ENCODE results near the gene MYO15A. TPM values are rescaled to one million over a fixed set of nuclear protein-coding genes. Genes with fewer than 3 reads are reported as not detected.

Gene MYO15A
- polyA plus RNA-seq, 4 donors, result 1.9 to 5.3 (median 3.2) TPM

DNA sequence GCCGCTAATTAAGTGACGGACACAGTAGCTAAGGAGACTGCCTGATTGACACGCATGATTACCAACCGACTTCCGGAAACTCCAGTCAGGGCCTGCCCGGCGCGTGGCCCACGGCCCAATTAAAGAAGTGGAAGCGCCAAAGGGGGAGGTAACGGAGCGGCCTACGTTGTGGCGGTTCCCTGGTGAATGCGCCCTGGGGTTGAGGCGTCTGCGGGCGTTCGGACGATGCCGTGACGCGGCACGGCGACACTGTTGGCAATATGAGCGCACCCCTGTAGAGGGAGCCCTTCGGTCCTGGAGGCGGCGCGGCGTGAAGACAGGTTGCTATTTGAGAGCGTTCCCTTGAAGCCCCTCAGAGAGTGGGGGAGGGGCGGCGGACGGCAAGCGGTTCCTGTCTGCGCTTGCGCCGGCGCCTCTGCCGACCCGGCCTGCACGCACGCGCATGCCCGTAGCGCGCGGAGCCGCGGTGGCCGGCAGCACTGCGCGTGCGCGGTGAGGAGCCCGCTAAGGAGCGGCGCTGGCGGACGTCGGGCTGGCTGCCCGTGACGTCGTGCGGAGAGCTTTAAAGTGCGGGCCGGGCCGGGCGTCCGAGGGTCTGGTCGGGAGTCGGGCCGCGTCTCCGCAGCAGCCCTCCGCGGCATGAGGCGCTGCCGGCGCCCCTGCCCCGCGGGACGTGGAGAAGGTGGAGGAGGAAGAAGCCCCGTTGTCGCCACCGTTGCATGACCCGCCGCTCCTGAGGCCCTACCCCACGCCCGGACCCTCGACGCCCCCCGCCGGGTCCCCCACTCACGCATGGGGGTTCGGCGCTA is 75.0 kb downstream of the MYO15A start, which contains the start of gene ALKBH5:
ALKBH5 (plus strand) TSS at position 495 of the 809 bp plus-strand sequence. CDS start 416 bp downstream, outside the sequence.
- DNase-seq (ENCODE audit: low read depth in 4 of 4, low spot score in 2 of 4), result peak; percentile 98 to 99 (median 99)

DNA sequence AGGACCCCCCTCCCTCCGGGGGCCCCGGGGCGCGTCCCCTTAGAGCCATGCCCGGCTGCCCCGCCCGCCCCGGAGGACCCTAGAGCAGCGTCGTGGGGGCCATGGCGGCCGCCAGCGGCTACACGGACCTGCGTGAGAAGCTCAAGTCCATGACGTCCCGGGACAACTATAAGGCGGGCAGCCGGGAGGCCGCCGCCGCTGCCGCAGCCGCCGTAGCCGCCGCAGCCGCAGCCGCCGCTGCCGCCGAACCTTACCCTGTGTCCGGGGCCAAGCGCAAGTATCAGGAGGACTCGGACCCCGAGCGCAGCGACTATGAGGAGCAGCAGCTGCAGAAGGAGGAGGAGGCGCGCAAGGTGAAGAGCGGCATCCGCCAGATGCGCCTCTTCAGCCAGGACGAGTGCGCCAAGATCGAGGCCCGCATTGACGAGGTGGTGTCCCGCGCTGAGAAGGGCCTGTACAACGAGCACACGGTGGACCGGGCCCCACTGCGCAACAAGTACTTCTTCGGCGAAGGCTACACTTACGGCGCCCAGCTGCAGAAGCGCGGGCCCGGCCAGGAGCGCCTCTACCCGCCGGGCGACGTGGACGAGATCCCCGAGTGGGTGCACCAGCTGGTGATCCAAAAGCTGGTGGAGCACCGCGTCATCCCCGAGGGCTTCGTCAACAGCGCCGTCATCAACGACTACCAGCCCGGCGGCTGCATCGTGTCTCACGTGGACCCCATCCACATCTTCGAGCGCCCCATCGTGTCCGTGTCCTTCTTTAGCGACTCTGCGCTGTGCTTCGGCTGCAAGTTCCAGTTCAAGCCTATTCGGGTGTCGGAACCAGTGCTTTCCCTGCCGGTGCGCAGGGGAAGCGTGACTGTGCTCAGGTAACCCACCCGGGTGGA is 75.8 kb downstream of the MYO15A start:
- no peak for DNase-seq (ENCODE audit: low read depth in 4 of 4, low spot score in 2 of 4)

DNA sequence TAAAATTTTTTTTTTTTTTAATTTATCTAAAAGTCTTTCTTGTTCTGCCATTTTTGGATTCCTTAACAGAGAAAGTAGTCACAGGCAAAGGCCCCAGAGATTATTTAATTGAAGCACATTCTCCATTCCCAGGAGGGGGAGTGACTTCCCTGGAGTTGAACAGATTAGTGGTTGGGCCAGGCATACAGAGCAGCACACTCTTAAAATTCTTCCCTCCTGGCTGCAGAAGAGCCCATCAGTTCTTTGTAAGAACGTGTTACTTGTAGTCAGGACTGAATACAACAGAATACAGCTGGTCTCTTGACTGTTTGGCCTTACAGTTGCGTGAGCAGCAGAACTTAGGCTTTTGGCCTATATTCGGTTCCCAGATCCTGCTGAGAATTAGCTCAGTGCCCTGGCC is 76.8 kb downstream of the MYO15A start:
- DNase-seq (ENCODE audit: low read depth in 4 of 4, low spot score in 2 of 4), result no peak

DNA sequence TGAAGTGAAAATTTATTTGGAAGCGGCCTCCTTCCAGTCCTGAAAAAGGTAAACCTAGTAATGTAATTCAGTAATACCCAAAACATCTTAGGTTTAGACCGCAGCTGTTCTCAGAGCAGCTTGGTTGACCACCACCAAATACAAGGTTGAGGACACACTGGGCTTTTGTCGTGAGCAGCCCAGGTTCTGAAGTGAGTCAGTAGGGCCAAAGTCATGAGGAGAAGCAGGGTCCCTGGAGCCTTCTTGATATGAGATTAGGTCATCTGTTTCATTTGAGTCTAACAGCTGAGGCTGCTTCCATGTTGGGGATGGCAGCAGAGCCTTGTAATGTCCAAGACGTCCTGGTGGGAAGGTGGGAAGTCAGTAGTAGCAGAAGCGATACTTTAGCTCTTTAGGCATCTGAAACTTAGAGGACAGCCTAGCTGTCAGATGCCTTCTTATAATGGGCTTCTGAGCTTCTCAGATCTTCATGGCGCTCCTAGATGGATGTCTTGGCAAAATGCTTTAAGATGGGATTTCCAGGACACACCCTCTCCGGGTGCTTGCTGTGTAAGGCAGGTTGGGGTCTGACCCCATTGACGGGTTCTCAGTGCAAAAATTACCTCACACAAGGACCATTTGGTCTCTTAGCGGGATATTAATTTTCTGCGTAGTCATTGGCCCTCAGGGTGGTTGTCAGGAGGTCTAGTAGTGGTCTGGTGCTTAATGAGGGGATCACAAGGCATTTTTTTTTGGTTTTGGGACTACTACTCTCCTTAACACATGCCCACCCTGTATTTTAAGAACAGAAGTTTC is 77.5 kb downstream of the MYO15A start:
- DNase-seq (ENCODE audit: low read depth in 4 of 4, low spot score in 2 of 4), result no peak

DNA sequence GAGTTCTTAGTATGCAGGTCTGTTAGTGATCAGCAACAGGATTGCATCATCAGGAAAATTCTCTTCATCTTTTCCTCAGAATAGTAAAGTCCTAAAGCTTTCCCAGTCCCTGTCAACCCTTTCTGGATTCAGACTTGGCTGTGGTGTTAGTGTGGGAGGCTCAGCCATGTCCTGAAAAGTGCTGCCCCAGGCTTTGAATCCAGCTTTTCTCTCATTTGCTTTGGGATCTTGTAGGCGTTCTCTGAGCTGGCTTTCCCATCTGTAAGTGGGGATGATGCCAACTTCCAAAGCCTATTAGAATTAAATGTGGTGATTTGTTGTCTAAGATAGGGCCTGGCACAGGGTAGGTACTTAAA is 78.0 kb downstream of the MYO15A start:
- no peak for DNase-seq (ENCODE audit: low read depth in 4 of 4, low spot score in 2 of 4)

DNA sequence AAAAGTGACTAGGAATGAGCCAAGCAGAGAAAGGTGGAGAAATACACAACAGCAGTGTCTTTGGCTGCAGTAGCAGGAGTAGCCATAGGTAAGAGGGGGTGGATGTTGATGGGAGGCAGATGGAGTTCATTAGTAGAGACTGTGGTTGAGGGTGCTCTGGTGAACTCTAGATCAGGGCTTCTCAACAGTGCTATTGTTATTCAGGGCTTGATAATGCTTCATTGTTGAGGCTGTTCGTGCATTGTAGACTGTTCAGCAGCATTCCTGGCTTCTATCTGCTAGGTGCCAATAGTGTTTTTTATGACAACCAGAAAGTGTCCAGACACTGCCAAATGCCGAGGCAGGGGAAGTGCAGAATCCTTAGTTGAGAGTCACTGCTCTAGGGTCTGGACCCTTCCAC is 78.7 kb downstream of the MYO15A start:
- no peak for DNase-seq (ENCODE audit: low read depth in 4 of 4, low spot score in 2 of 4)

DNA sequence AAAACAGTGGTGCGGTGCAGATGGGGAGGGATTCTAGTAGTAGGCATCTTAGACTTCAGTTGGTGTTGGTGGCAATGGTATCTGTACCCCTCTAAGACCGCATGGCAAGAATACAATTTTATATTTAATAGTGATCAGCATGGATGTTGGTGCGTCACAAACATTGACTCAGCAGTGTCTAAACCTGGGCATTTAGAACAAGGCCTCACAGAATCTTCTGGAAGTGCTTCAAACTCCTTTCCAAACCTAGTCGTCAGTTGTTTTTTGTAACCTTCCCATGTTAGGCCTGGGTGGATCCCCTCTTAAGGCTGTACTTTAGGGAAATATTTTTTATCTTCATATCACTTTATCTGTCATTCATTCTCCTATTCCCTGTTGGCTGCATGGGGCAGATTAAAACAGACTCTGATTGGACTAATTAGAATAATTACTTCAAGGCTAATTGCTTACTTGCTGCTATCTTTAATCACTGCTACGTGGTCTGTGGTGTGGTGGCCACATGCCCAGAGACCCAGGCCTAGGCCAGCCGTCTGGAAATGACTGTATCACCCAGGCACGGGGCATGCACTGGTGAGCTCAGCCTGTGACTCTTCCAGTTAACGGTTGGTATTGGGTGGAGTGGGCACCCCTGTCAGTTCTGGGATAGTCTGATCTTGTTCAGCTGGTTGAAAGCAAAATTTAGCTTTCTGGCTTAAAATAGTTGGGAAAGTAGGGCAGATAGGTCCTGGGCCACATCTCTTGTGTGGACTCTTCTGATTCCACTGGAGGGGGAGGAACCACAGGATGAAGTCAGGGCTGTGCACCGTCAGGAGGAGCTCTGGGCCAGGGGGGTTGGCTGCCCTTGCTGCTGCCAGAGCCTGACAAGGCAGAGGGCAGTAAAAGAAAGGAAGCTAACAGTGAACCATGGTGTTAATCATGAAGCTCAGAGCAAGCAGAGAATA is 79.5 kb downstream of the MYO15A start:
- DNase-seq (ENCODE audit: low read depth in 4 of 4, low spot score in 2 of 4), result no peak

DNA sequence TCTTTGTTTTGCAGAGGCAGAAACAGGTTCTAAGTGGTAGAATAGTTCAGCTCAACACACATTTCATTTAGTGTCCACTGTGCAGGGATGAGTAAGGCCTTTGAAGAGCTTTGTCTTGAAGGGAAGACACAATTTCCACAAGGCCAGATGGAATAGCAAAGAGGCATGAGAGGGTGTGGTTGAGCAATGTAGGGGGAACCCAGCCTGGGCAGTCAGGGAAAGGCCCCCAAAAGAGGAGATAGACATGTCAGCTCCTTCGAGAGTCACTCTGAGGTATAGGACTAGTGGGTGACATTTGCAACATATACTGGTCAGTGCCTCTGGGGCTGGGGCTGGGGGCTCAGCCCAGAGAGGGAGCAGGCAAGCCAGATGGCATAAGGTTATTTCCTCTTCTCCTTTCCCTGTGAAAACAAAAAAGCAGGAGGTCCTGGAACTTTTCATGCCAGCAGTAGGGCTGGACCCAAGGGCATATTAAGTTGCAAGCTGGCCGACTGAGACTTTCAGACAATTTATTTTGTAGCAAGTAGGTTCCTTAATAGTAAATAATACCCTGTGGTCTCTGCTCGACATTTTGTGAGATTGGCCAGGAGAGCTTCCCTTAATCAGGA is 82.2 kb downstream of the MYO15A start:
- no peak for DNase-seq (ENCODE audit: low read depth in 4 of 4, low spot score in 2 of 4)

DNA sequence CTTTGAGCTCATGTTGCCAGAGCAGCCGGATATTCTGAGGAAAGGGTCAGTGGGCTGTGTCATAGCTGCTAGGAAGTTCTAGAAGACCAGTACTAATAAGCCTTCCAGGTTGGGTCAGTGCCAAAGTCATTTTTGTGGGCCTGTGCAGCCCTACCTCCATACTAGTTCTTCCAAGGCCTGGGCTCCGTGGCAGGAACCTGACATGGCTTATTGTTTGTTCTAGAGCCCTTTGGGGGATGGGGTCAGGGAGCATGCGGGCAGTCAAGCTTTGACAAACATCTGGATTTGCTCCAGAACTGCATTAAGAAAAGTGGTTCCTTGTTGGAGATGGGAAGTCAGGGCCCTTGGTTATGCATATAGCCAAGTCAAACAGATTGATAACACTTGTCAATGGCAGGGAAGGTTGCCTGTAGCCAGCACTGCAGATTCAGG is 82.7 kb downstream of the MYO15A start:
- DNase-seq (ENCODE audit: low read depth in 4 of 4, low spot score in 2 of 4), result no peak

DNA sequence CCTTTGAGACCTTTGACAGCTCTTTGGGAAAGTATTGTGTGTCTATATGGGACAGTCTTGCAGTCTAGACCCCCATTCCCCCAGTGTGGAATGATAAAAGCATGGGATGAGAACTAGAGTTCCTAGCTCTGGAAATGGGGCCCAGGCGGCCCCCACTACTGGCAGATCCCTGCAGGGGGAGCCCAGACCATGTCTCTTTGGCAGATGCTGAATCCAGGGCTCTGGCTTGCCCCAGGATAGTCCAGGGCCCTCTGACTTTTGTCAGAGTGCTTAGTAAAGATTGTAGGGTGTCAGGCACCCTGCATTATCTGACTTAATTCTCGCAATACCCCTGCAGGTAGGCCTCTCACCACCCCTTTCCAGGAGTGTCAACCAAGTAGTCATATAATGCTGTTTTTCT is 83.4 kb downstream of the MYO15A start:
- DNase-seq (ENCODE audit: low read depth in 4 of 4, low spot score in 2 of 4), result no peak

DNA sequence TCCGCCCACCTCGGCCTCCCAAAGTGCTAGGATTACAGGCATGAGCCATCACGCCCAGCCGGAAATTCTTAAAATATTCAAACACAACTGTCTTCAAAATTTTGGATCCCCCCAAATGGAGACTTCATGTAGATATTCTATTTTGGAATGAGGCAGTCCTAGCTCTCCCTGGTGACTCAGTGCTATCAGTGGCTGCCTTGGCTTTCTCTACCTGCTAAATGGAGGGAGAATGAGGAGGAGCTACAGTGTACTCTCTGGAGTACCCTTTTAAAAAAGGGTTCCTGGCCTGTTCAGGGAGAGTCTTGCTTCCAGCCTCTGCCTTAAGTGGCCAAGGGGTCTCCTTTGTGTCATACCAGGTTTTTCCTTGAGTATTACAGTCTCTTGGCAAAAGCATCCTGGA is 85.8 kb downstream of the MYO15A start:
- no peak for DNase-seq (ENCODE audit: low read depth in 4 of 4, low spot score in 2 of 4)

DNA sequence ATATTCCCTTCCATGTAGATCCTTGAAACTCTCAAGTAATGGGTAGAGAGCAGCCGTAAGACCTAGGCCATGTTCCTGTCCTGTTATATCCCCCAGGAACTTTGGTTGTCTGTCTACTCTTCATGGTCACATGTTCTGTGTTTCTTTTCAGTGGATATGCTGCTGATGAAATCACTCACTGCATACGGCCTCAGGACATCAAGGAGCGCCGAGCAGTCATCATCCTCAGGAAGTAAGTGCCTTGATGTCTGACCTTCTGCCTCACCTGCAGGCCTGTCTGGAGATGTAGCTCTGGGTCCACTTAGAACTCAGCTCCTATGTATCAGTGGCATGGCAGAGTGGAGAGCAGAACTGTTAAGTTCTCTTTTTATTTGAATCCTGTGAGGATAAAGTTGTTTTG is 86.2 kb downstream of the MYO15A start:
- DNase-seq (ENCODE audit: low read depth in 4 of 4, low spot score in 2 of 4), result no peak

DNA sequence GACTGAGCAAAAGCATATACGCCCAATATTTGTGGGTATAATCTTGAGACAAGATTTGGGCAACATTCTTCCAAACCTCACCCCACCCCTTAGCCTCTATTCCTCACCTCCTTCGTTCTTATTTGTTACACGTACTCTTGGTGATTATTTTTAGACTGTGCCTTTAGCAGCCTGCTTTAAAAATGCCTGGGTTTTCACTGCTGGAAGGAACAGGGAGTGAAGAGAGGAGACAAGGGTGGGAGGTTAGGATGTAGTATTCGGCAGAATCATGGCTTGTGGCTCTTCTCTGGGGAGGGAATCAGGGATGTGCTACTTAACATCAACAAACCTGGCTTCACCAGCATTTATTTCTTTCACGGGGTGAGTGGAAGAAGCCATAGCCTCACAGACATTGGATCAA is 86.7 kb downstream of the MYO15A start:
- DNase-seq (ENCODE audit: low read depth in 4 of 4, low spot score in 2 of 4), result no peak

DNA sequence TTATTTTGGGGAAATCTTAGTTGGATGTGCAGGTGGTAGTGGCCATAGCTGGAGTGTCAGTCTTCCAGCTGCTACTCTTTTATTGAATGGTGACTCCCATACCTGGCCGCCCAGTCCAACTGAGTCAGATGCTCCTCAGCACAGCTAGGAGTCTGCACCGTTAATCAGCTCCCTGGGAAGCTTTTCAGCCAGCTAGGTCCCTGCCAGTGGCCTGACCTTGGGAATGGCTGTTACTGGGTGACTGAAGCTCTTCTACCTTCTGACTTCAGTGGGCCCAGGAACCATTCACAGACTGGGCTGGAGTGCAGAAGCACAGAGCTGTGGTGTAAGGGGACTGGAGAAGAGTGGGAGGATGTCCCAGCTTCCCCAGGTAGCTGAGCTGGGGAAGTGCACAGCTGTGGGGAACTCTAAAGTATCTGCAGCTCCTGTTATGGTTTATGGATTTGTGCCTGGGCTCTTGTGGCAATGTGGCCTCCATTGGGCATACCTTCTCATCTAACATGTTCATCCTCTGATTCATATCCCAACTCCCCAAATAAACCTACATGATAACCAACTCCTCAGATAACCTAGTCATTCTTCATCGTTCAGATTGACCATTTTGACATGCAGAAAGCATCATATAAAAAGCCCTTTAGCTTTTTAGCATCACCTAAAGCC is 89.1 kb downstream of the MYO15A start:
- DNase-seq (ENCODE audit: low read depth in 4 of 4, low spot score in 2 of 4), result no peak

DNA sequence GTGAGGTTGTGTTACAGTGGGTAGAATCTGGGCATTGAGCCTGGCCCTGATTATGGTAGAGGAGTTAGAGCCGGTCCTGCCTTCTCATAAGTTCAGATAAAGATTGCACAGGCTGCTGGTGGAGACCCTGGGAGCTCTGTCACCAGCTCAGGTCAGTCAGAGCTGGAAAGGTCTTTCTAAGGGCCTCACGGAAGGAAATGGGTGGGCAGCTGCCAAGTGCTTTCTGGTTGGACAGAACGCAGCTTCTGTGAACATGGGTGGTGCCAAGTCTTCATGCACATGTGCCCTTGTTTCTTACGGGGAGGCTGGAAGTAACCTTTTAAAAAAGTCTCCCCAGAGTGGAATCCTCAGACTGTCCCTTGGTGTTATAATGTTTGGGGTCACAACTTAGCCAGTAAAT is 90.0 kb downstream of the MYO15A start:
- no peak for DNase-seq (ENCODE audit: low read depth in 4 of 4, low spot score in 2 of 4)

DNA sequence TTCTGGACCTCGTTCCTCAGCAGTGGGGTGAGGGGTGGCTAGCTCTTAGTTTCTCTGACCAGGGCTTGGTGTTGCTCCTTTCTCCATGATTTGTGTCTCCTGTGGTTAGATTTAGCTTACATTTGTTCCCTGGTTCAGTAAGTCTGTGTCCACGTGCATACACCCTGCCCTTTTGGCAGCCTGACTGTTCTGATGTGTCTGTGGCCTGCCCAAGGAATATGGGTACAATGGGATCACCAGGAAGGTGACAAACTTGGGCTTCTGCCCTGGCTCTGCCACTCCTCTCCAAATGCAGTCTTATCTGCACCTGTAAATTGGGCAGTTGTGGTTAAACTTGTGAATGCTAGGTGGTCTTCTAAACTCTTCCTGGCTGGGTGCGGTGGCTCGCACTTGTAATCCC is 92.6 kb downstream of the MYO15A start:
- DNase-seq (ENCODE audit: low read depth in 4 of 4, low spot score in 2 of 4), result no peak

DNA sequence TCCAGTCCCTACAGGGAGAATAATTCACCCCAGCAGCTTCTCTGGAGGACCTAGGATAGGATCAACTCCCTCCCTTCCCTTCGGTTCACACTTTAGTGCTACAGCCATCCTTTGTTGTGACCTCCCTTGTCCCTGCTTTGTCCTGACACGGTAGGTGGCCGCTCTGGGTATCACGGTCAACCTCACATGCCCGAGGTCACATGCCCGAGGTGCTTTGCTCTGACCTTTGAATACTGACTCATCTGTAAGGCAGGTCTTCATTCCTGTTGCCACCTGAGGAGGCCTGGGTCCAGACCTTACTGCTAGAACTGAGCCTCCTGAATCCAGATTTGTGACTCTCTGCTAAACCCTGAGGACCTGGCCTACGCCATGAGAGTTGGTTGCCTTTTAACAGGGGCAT is 94.8 kb downstream of the MYO15A start:
- no peak for DNase-seq (ENCODE audit: low read depth in 4 of 4, low spot score in 2 of 4)

DNA sequence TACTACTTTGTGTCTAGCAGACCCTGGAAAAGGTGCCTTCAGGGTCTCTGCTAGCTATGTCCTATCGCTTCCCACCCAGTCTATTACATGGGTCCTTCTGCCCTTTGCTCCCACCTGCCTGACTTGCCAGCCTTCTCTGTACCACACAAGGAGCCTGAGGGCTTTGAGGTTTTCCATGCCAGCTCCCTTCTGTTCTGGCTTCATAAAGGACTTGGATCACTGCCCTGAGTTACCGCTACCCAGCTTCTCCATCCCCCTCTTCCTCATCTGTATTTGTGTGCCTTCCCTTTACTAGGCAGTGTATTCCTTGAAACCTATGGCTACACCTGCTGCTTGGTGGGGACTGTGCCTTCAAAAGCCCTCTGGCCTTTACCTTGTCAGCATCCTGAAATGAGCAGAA is 97.3 kb downstream of the MYO15A start:
- DNase-seq (ENCODE audit: low read depth in 4 of 4, low spot score in 2 of 4), result no peak

DNA sequence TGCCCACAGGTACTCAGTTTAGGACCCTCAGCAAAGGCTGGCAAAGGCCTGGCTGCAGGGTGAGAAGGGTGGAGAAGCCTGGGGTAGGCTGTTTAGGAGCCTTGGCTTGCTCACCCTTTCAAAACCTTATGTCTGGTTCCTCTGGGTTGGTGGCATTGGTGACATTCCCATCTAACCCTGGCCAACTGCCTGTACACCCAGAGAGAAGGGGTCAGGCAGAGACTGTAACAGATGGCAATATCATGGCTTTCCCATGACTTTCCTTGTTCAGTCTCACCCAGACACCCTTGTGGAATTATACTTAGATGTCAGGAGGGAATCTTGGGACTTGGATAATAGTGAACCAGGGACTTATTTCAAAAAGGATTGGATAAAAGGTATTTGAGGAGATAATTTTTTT is 98.4 kb downstream of the MYO15A start:
- no peak for DNase-seq (ENCODE audit: low read depth in 4 of 4, low spot score in 2 of 4)

Data from left renal cortex interstitium (tissue), 4 donors.